NB4 (cell line): Measurements from ENCODE around the gene LRRC37B.
"Not testable (repeated sequence)": the region's sequence is repeated elsewhere in the genome, so short reads cannot be mapped to it uniquely, and the experiment has no call there.

Experiments used
- CTCF ChIP-seq: IDR thresholded peaks from one replicate; pipeline ENCODE4 v1.5.1; 2012; ENCODE audit warnings: low read depth, low read length
- POLR2A ChIP-seq: IDR thresholded peaks from 2 replicates; pipeline ENCODE4 v1.6.1; 2011; ENCODE audit warnings: mild to moderate bottlenecking; ENCODE audit not compliant: insufficient read length; ENCODE audit errors: extremely low read depth

GRCh38 chr17:31991821-31992220 lies 15.4 kb upstream of the LRRC37B start:
- TF ChIP-seq CTCF, POLR2A: not testable (repeated sequence)
